Measurements from ENCODE around the gene ABCA13.
"Not testable (repeated sequence)": the region's sequence is repeated elsewhere in the genome, so short reads cannot be mapped to it uniquely, and the experiment has no call there.

Gene ABCA13

GRCh38 chr7:48175019-48175418 is 3.8 kb downstream of the ABCA13 start:
- DNase-seq (ENCODE audit: low read depth in 1 of 2, low spot score in 1 of 2) = no peak

GRCh38 chr7:48176356-48176893 is 5.2 kb downstream of the ABCA13 start:
- no peak for DNase-seq (ENCODE audit: low read depth in 1 of 2, low spot score in 1 of 2)

- no peak for DNase-seq (ENCODE audit: low read depth in 1 of 2, low spot score in 1 of 2)
These were observed 6.0 kb downstream of the ABCA13 start for GRCh38 chr7:48177271-48177670.

GRCh38 chr7:48179496-48180030 is 8.3 kb downstream of the ABCA13 start:
- DNase-seq (ENCODE audit: low read depth in 1 of 2, low spot score in 1 of 2) = no peak

- DNase-seq (ENCODE audit: low read depth in 1 of 2, low spot score in 1 of 2) = no peak
These were observed 9.7 kb downstream of the ABCA13 start for GRCh38 chr7:48180981-48181380.

GRCh38 chr7:48182718-48183369 is 11.6 kb downstream of the ABCA13 start:
- no peak for DNase-seq (ENCODE audit: low read depth in 1 of 2, low spot score in 1 of 2)

- no peak for DNase-seq (ENCODE audit: low read depth in 1 of 2, low spot score in 1 of 2)
These were observed 12.1 kb downstream of the ABCA13 start for GRCh38 chr7:48183370-48183743.

- DNase-seq (ENCODE audit: low read depth in 1 of 2, low spot score in 1 of 2) = no peak
These were observed 12.7 kb downstream of the ABCA13 start for GRCh38 chr7:48183965-48184364.

- DNase-seq (ENCODE audit: low read depth in 1 of 2, low spot score in 1 of 2) = no peak
These were observed 17.7 kb downstream of the ABCA13 start for GRCh38 chr7:48188776-48189520.

- no peak for DNase-seq (ENCODE audit: low read depth in 1 of 2, low spot score in 1 of 2)
These were observed 21.7 kb downstream of the ABCA13 start for GRCh38 chr7:48192996-48193395.

- DNase-seq (ENCODE audit: low read depth in 1 of 2, low spot score in 1 of 2) = no peak
These were observed 22.2 kb downstream of the ABCA13 start for GRCh38 chr7:48193421-48193820.

- not testable (repeated sequence) for DNase-seq (ENCODE audit: low read depth in 1 of 2, low spot score in 1 of 2)
These were observed 29.8 kb downstream of the ABCA13 start for GRCh38 chr7:48200946-48201589.

GRCh38 chr7:48202916-48203315 is 31.7 kb downstream of the ABCA13 start:
- not testable (repeated sequence) for DNase-seq (ENCODE audit: low read depth in 1 of 2, low spot score in 1 of 2)

- DNase-seq (ENCODE audit: low read depth in 1 of 2, low spot score in 1 of 2) = no peak
These were observed 36.0 kb downstream of the ABCA13 start for GRCh38 chr7:48207155-48207675.

GRCh38 chr7:48209004-48209600 is 37.8 kb downstream of the ABCA13 start:
- DNase-seq (ENCODE audit: low read depth in 1 of 2, low spot score in 1 of 2) = no peak

- no peak for DNase-seq (ENCODE audit: low read depth in 1 of 2, low spot score in 1 of 2)
These were observed 42.0 kb downstream of the ABCA13 start for GRCh38 chr7:48213226-48213625.

GRCh38 chr7:48217266-48217665 is 46.0 kb downstream of the ABCA13 start:
- no peak for DNase-seq (ENCODE audit: low read depth in 1 of 2, low spot score in 1 of 2)

GRCh38 chr7:48217753-48218152 is 46.5 kb downstream of the ABCA13 start:
- no peak for DNase-seq (ENCODE audit: low read depth in 1 of 2, low spot score in 1 of 2)

- no peak for DNase-seq (ENCODE audit: low read depth in 1 of 2, low spot score in 1 of 2)
These were observed 52.8 kb downstream of the ABCA13 start for GRCh38 chr7:48224042-48224441.

GRCh38 chr7:48225101-48225500 is 53.8 kb downstream of the ABCA13 start:
- DNase-seq (ENCODE audit: low read depth in 1 of 2, low spot score in 1 of 2) = no peak

GRCh38 chr7:48237354-48237753 is 66.1 kb downstream of the ABCA13 start:
- DNase-seq (ENCODE audit: low read depth in 1 of 2, low spot score in 1 of 2) = no peak
